Measurements from ENCODE around the gene ANK2.

ANK2 gene

DNA sequence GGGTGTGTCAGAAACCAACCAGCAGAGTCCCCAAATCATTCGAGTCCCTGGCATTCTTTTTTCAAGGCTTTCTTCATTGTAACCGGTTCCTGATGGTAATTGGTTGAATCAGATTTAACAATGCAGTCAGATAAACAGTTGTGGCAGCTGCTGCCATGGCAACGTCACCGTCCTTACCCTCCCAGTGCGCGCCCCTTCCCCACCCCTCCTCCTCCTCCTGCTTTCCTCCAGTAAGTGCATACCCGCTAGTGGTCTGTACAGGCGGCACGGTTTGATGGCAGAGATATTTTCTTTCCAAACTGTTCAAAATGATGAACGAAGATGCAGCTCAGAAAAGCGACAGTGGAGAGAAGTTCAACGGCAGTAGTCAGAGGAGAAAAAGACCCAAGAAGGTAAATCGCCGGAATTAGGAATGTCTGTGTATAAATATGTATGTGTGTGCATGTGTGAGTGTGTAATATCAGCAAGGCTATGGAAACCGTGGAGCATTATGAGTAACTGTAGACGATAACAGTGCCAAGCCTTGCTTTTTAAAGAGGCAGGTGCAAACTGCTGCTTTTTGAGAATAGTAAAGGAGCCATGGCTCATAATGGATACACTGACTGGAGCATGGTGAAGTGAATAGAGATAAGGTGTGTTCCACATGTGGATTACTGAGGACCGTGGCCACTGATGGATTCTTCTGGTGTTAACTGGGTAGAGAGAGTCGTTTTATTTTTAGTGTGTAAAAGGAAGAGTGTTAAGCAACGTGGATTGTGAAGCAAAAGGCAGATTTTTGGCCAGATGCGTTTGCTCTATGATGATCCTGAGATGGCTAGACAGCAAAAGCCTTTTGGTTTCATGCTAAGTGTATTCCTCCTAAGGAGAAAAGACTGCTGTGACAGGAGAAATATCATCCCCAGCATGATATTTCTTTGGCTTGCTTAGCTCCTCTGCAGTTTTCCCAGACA is at the start of gene ANK2:
Gene ANK2 (plus strand): TSS at position 233 of the 950 bp plus-strand sequence. CDS start 76 bp downstream, at position 309.
- DNase-seq: peak; percentile 77

DNA sequence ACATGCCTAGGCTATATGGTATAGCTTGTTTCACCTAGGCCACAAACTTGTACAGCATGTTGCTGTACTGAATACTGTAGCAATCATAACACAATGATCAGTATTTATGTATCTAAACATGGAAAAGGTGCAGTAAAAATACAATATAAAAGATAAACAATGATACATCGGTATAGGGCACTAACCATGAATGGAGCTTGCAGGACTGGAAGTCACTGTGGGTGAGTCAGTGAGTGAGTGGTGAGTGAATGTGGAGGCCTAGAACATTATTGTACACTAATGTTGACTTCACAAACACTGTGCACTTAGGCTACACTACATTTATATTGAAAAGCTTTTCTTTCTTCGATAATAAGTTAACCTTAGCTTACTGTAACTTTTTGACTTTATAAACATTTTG is 45.6 kb upstream of the ANK2 start:
- DNase-seq: no peak

DNA sequence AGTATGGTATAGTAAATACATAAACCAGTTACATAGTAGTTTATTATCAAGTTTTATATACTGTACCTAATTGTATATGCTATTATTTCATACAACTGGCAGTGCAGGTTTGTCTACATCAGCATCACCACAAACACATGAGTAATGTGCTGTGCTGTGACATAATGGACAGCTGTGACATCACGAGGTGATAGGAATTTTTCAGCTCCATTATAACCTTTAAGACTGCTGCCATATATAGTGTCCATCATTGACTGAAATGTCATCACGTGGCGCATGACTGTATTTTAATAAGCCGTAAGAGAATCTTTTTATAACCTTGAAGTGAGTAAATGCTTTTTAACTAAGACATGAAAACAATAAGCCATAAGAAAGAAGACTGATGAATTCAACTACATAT is 44.8 kb upstream of the ANK2 start:
- no peak for DNase-seq

GRCh38 chr4:113006632-113007031 is 42.8 kb upstream of the ANK2 start:
- DNase-seq: no peak

- no peak for DNase-seq
These were observed 42.3 kb upstream of the ANK2 start for GRCh38 chr4:113007151-113007550.

DNA sequence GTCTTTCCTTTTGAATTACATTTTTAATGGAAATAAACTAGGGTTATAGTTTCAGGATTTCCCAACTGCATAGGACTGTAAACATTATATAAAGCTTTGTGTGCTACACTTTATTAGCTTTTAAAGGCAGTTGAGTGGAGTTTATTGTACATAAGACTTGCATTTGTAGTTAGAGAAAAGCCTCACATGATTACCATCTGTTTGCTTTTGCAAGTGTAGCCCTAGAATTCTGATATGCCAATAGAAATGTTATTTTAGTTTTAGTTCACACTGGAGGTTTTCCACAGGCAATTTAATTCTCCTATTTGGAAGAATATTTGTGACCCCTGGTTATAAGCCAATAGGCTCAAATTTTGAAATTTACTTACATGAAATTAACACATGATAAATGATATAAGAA is 41.3 kb upstream of the ANK2 start:
- DNase-seq: no peak

DNA sequence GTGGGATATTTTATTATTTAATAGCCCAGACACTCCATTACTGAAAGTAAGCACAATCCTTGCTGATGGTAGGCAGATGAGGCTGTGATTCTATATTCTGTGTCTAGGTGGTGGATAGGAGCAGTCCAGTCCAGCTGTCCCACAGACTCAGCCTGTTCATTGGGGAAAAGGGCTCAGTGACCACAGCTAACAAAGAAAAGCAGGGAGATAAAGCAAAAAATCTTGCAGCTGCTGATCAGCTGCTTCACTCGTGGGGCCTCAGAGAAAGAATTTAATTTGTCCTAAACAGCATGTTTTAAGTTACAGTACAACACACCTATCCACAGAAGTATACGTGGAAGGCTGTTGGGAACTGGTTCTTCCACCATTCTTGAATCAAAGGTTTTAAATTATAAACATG is 40.7 kb upstream of the ANK2 start:
- DNase-seq: no peak

DNA sequence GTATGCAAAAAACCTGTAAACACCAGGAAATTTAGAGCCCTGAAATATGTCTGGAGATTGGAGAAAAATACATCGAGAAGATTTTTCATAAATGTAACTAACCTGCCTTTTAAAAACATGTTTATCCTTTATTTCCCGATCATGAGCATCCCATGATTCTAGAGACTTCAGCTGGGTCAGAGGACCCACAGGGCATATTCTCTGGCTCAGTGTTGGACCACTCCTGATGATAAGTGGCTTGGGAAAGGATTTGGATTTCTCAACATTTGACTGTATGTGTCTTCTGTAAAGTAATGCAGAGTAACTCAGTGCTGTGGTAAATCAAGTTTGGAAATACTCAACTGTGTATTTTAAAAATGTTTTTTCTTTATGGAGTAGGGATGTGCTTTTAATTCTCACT is 40.0 kb upstream of the ANK2 start:
- DNase-seq: no peak

DNA sequence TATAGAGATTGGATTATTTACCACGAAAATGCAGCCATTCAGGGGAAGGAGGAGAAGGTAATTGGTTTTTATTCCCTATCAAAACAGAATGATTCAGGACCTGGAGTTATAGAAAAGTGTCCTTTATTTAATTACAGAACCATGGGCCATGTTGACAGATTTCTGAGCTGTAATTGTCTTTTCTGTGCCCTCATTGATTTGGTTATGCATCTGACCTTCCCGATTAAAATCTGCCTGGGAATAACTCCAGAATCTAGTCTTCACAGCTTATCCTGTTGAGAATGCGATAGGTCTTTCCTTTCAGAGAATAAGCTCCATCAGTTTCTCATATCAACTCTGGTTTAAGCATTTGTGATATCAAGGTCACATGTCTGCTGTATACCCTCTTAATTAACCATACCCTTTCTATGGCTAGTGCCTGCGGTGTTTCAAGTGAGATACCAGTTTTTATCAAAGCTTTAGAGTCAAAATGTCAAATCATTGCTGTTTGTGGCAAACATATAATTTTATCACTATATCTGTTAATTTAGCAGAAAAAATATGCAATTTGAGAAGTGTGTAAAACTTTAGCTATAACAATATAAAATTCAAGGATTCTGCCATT is 37.2 kb upstream of the ANK2 start:
- DNase-seq: no peak

GRCh38 chr4:113012786-113013185 is 36.7 kb upstream of the ANK2 start:
- DNase-seq: no peak

DNA sequence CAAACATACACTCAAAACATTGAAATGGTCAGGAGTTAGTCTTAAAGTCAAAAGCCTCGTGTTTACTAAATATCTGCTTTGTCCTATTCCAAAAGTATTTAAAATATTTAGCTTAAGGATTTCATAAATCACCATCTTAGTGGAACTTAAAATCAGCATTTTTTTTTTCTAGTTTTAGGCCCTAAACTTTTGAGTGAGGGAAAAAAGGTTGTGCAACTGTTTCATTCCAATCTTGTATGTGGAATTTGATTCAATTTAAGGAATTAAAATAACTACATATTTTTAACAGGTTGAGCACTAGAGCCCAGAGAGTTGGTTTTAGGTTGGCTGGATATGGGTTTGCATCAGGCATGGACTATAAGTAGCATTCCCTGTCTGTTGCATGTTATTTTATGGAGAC is 35.7 kb upstream of the ANK2 start:
- DNase-seq: no peak

- DNase-seq: no peak
These were observed 33.1 kb upstream of the ANK2 start for GRCh38 chr4:113016377-113016776.

- no peak for DNase-seq
These were observed 28.5 kb upstream of the ANK2 start for GRCh38 chr4:113020966-113021365.

DNA sequence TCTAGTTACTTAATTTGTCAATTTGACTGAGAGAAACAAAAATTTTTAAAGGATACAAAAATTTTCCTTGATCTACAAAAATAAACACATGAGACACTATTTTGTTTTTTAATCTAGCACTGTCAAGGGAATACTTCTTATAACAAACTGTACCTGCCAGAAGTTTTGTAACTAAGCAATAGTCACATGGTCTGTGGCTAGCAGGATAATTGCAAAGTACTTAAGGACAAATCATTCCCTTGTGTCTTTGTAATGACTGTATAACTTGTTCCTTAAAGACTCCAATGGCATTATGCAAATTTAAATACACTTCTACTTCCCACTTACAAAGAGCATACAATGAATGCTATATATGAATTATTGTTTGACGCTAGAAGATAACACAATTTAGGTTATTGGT is 25.1 kb upstream of the ANK2 start:
- DNase-seq: no peak

DNA sequence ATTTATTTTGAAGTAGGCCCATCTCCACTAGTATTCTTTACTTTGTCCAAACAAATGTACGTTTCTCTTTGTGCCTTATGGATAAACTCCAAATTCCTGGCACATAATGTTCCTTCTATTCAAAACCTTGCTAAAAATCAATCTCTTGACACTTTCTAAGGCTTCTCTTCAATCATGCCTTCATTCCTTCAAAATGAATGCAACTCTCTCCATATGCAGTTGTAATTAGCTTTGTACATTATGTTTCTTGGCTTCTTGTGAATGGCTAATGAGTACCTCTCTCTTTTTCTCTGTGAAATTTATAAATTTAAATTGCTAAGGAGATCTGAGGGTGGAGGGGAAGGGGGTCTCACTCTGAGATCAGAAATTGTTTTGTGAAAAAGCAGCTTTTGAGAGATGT is 24.0 kb upstream of the ANK2 start:
- no peak for DNase-seq

DNA sequence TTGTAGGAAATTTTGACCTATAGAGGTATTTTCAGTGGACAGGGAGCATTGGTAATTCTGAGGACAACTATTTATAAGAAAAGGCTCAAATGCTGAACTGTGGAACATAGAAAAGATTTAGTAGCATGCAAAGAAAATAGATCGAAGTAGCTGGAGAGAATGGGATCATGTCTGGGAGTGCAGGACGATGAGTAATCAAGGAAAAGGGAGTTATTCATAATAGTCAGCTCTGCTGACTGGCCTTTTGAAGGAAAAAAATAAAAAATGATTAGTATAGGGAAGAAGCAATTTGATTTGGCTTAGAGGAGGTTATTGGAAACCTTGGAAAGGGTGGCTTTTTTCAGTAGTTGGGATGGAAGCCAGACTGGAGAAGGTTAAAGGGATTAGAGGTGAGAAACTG is 22.9 kb upstream of the ANK2 start:
- no peak for DNase-seq

GRCh38 chr4:113028074-113028473 is 21.4 kb upstream of the ANK2 start:
- no peak for DNase-seq

DNA sequence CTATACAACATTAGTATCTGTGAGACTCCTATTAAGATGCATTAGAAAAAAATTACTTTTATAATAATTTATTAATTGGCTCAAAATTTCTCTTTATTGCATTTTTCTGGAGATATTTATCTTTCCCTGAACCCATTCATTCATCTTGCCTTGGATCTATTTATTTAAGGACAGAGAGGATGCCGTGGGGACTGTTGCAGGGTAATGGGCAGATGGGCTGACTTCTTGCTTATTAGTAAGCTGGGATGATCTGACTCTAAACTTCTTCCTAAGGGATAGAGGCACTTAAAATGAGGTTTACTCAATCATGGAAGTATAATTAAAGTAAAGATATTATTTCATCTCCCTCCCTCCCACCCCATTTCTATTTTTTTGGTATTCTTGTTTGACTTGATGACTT is 18.2 kb upstream of the ANK2 start:
- no peak for DNase-seq

- no peak for DNase-seq
These were observed 8.7 kb upstream of the ANK2 start for GRCh38 chr4:113040793-113041192.

DNA sequence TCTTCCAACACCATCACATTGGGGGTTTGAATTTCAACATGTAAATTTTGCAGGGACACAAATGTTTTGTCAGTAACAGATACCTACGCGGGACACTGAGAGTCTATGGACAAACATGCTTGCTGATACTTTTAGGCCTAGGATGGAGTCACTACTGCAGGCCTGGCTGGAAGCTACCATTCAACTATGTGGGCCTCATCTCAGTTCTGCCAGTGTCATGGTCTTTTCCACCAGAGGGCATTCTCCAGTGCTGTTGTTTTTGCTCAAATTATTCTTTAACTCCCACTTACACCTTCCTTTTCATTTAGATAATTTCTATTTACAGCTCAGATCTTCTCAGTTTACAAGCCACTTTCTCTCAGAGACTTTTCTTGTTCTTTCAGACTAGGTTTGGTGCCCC is 7.0 kb upstream of the ANK2 start:
- no peak for DNase-seq

DNA sequence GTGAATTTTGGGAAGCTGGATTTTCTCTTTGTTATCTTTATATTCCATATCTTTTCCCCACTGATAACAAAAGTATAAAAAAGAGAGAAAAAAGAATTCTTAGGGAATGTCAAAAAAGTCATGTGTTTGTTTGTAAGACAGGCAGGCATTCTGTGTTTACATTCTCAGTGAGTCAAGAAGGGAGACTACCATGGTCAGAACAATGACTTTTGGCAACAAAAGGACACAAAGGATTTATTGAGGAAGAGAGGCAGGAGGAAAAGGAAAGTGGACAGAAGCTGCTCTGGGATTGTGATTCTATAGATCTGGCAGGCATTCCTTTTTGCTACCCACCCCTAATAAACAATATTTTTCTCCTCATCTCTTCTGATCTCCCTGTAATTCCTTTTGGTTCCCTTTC is 5.9 kb upstream of the ANK2 start:
- no peak for DNase-seq

- no peak for DNase-seq
These were observed 910 bp downstream of the ANK2 start for GRCh38 chr4:113050371-113050755.

DNA sequence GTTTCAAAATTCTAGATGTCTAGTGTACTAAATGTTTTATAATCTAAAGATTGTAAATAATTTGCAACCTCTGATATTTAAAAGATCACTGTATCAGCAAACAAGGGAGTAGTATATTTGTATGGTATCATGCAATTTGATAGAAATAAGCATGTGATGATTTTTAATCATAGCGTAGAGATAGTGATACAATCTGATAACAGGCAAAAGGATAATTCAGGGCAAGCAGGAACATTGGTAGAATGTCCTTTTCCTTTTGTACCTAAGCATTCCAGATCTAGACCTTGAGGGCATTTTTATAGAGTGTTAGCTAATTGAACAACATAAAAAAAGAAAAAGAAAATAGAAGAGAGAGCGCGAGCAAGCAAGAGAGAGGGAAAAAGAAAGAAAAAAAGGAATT is 1.4 kb downstream of the ANK2 start:
- no peak for DNase-seq

DNA sequence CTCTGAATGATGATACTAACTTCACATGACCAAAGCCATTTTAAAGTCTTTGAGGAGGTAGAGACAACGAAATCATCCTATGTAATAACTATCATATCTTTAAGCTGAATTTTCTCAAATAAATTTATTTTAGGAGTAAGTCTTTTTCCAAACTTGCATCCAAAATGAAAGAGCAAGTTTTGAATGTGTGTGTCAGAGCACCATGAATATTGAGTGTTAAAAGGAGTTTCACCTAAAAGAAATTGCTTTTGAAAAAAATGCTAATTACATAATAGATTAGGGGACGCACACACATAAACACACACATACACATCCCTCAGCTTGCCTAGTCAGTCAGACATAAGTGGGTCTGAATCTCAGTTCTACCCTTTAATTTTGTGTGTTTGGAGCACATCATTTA is 1.9 kb downstream of the ANK2 start:
- no peak for DNase-seq
